Right lobe of liver (tissue), 4 donors: ENCODE measurements around the gene AGPAT2.

Experiments
- CTCF ChIP-seq, 4 donors: fragments of 200-600 bp in 3 of 4; fragments of 450-650 bp in 1 of 4; IDR thresholded peaks; one replicate each; pipeline versions ENCODE4 v1.5.1 to v1.8.0; 2016 to 2022; ENCODE audit warnings: antibody characterized with exemption in 4 of 4, mild to moderate bottlenecking in 2 of 4
- POLR2A ChIP-seq: fragments of 450-650 bp; IDR thresholded peaks from one replicate; pipeline ENCODE4 v1.6.1; 2017; ENCODE audit warnings: antibody characterized with exemption, mild to moderate bottlenecking
- donor health status: DM: no; HTN: no; CAD: no.
- donor health status: DM: no; HTN: no; CAD: no.
- donor health status: DM: no; HTN: yes; CAD: no.

DNA sequence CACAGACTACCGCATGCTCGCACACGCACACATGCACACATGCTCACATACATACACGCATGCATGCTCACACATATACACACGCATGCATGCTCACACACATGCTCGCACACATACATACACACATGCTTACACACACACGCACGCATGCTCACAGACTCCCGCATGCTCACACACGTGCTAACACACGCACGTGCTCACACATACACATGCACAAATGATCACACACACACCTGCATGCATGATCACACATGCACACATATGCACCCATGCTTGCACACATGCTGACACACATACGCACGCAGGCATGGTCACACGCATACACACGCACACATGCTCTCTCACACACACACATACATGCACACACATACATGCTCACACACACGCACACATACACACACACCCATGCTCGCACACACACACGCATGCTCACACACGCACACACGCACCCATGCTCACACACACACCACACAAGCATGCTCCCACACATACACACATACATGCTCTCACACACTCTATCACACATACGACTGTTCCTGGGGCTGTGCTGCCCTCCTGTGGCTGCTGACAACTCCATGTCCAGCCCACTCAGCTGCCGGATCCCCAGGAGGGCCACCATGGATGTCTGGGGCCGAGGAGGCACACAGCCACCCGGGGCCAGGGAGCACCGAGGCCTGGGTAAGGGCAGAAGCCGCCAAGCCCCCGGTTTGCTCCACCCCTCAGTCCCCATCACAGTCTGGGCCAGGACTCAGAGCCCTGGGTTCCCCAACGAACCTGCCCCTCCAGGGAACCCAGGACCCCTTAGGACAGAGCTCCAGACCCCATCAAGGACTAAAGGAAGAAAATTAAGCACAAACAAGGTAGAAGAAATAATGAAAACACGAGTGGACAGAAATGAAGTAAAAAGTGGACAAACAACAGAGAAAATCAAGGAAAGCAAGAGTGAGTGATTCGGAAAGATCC lies 55.9 kb downstream of the AGPAT2 start:
- TF ChIP-seq CTCF (IDR thresholded peaks at IDR 0.05) = peak; percentile 78 to 92 (median 86)
- no peak for TF ChIP-seq POLR2A
